Astrocyte (in vitro differentiated cells and primary cell): Measurements from ENCODE around the gene UBXN7. TPM values are rescaled to one million over a fixed set of nuclear protein-coding genes. Genes with fewer than 3 reads are reported as not detected.

ENCODE experiments used
- DNase-seq: peaks from one replicate; pipeline ENCODE4 v3.0.0-alpha.2; 2010; ENCODE audit warnings: low read depth
- FAIRE-seq: peaks from 2 replicates; lab custom pipeline; 2011; peaks lifted over from hg19 to GRCh38; lab: Jason Lieb, UNC
- H2AFZ ChIP-seq: 2 replicates; pipeline ENCODE4 v1.6.0; 2012; ENCODE audit warnings: low read depth, low read length, inconsistent platforms
- H3K27ac ChIP-seq: 2 replicates; pipeline ENCODE4 v1.5.1; 2011; ENCODE audit warnings: low read depth, low read length, inconsistent platforms
- H3K27me3 ChIP-seq: 2 replicates; pipeline ENCODE4 v1.6.0; 2011; ENCODE audit warnings: low read length, inconsistent platforms; ENCODE audit not compliant: insufficient read depth
- H3K36me3 ChIP-seq: 2 replicates; pipeline ENCODE4 v1.5.1; 2011; ENCODE audit warnings: low read length, inconsistent platforms; ENCODE audit not compliant: insufficient read depth
- H3K4me1 ChIP-seq: 2 replicates; pipeline ENCODE4 v1.5.1; 2011; ENCODE audit warnings: low read length, inconsistent platforms; ENCODE audit not compliant: insufficient read depth
- H3K4me2 ChIP-seq: 2 replicates; pipeline ENCODE4 v1.6.0; 2012; ENCODE audit warnings: low read length, inconsistent platforms
- H3K4me3 ChIP-seq: 2 replicates; pipeline ENCODE4 v1.5.1; 2011; ENCODE audit warnings: low read depth, mild to moderate bottlenecking, low read length, inconsistent platforms; ENCODE audit not compliant: insufficient read depth
- H3K79me2 ChIP-seq: 2 replicates; pipeline ENCODE4 v1.6.0; 2012; ENCODE audit warnings: mild to moderate bottlenecking, low read length, inconsistent platforms; ENCODE audit not compliant: insufficient read depth
- H3K9ac ChIP-seq: 2 replicates; pipeline ENCODE4 v1.6.0; 2012; ENCODE audit warnings: mild to moderate bottlenecking, low read length, inconsistent platforms
- H3K9me3 ChIP-seq: 2 replicates; pipeline ENCODE4 v1.5.1; 2012; ENCODE audit warnings: low read depth, mild to moderate bottlenecking, low read length, inconsistent platforms; ENCODE audit not compliant: insufficient read depth
- H4K20me1 ChIP-seq: 2 replicates; pipeline ENCODE4 v1.6.0; 2012; ENCODE audit warnings: low read length, inconsistent platforms; ENCODE audit not compliant: insufficient read depth
- H3K27ac Mint-ChIP-seq: one replicate; pipeline ENCODE4 v1.8.0; 2021; ENCODE audit warnings: mild to moderate bottlenecking, mixed read lengths; ENCODE audit not compliant: unreplicated experiment
- H3K27me3 Mint-ChIP-seq: one replicate; pipeline ENCODE4 v1.8.0; 2021; ENCODE audit warnings: low read depth, mixed read lengths; ENCODE audit not compliant: unreplicated experiment
- H3K36me3 Mint-ChIP-seq: one replicate; pipeline ENCODE4 v1.8.0; 2021; ENCODE audit warnings: low read depth, mixed read lengths; ENCODE audit not compliant: unreplicated experiment
- H3K4me1 Mint-ChIP-seq: one replicate; pipeline ENCODE4 v1.8.0; 2021; ENCODE audit warnings: low read depth, mixed read lengths; ENCODE audit not compliant: unreplicated experiment
- H3K4me3 Mint-ChIP-seq: one replicate; pipeline ENCODE4 v1.8.0; 2021; ENCODE audit warnings: mild to moderate bottlenecking, moderate library complexity, mixed read lengths; ENCODE audit not compliant: unreplicated experiment
- H3K9me3 Mint-ChIP-seq: one replicate; pipeline ENCODE4 v1.8.0; 2021; ENCODE audit warnings: mild to moderate bottlenecking, mixed read lengths; ENCODE audit not compliant: unreplicated experiment
- CTCF ChIP-seq: IDR thresholded peaks from 2 replicates; pipeline ENCODE4 v1.5.1; 2011; ENCODE audit warnings: low read depth, mild to moderate bottlenecking, inconsistent platforms, low read length, moderate library complexity; ENCODE audit not compliant: insufficient read depth
- EZH2 ChIP-seq: IDR thresholded peaks from 2 replicates; pipeline ENCODE4 v1.6.1; 2012; ENCODE audit warnings: mild to moderate bottlenecking, low read length, inconsistent platforms; ENCODE audit not compliant: insufficient read depth
- total RNA-seq: library from RNA; stranded (reverse); gene quantifications from 2 replicates; pipeline ENCODE4 v1.2.1, GENCODE V29; 2021

Gene UBXN7
- total RNA-seq, 1 donor from 2014 or later = 90.9 TPM

DNA sequence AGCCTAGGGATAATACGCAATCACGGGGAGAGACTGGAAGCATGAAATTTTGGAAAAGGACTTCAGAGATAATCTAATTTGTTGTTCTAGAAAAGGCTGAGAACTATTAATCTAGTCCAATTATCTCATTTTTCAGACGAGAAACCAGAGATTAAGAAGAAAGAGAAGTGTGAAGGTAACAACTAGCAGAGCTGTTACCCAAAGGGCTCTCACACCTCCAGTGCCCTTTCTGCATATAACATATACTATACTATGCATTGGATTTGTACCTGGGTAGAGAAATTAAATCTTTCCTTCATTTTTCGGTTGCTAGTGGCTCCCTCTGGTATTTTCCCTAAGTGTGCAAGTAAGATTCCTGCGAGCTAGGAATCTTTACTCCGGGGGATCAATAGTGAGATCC, 80.7 kb downstream of the UBXN7 start:
- Histone ChIP-seq H4K20me1 (no peaks in the 10 kb centered on the region), H3K27me3 (no peaks in the 10 kb centered on the region), H3K4me3 (no peak overlapping the region), H3K9me3 (no peaks in the 10 kb centered on the region), H3K79me2 (no peaks in the 10 kb centered on the region), H3K4me1 (no peaks in the 10 kb centered on the region), H3K27ac (no peak overlapping the region), H2AFZ (no peak overlapping the region), H3K9ac (no peak overlapping the region), H3K36me3 (peaks cover 19% of the 10 kb centered on the region), H3K4me2 (no peak overlapping the region)
- H3K4me1 Mint-ChIP-seq = no peaks in the 10 kb centered on the region
- H3K4me3 Mint-ChIP-seq = no peak overlapping the region
- H3K27ac Mint-ChIP-seq = no peak overlapping the region
- FAIRE-seq (no peak), DNase-seq (no peak)
- TF ChIP-seq CTCF = no peak
- no peak for TF ChIP-seq EZH2
- H3K36me3 Mint-ChIP-seq = peaks cover 30% of the 10 kb centered on the region
- H3K27me3 Mint-ChIP-seq = no peaks in the 10 kb centered on the region
- H3K9me3 Mint-ChIP-seq = no peaks in the 10 kb centered on the region

GRCh38 chr3:196350067-196350466, 82.2 kb downstream of the UBXN7 start:
- no peak overlapping the region for H3K27ac ChIP-seq
- H4K20me1 ChIP-seq = no peaks in the 10 kb centered on the region
- H3K4me2 ChIP-seq = no peak overlapping the region
- FAIRE-seq (no peak), DNase-seq (no peak)
- H3K9ac ChIP-seq = no peak overlapping the region
- H3K27me3 ChIP-seq = no peaks in the 10 kb centered on the region
- H3K4me1 Mint-ChIP-seq = no peaks in the 10 kb centered on the region
- peaks cover 7% of the 10 kb centered on the region for H3K36me3 ChIP-seq
- H3K79me2 ChIP-seq = no peaks in the 10 kb centered on the region
- TF ChIP-seq CTCF (no peak), EZH2 (no peak)
- H3K9me3 ChIP-seq = no peaks in the 10 kb centered on the region
- H3K4me1 ChIP-seq = no peaks in the 10 kb centered on the region
- peaks cover 26% of the 10 kb centered on the region for H3K36me3 Mint-ChIP-seq
- no peak overlapping the region for H3K4me3 Mint-ChIP-seq
- no peaks in the 10 kb centered on the region for H3K9me3 Mint-ChIP-seq
- H3K27me3 Mint-ChIP-seq = no peaks in the 10 kb centered on the region
- no peak overlapping the region for H3K27ac Mint-ChIP-seq
- no peak overlapping the region for H2AFZ ChIP-seq
- H3K4me3 ChIP-seq = no peak overlapping the region

DNA sequence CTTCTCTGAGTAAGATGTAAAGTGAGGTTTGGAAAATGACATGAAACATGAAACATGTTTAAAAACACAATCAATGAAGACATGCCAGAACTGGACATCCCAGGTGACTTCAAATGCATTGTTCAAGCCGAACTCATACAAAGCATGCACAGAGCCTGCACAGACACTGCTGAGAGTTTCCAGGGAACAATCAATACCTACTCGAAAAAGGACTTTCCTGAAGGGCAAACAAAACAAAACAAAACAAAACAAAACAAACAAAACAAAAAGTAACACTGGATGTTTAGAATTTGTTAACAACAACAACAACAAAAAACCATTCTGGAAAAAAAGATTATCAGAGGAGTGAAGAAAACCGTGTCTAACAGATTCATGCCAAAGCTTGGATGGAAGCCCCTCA, 83.5 kb downstream of the UBXN7 start:
- Mint-ChIP-seq H3K27me3 (no peaks in the 10 kb centered on the region), H3K36me3 (peaks cover 28% of the 10 kb centered on the region), H3K27ac (no peak overlapping the region), H3K4me1 (no peaks in the 10 kb centered on the region), H3K4me3 (no peak overlapping the region), H3K9me3 (no peaks in the 10 kb centered on the region)
- no peaks in the 10 kb centered on the region for H3K27me3 ChIP-seq
- H4K20me1 ChIP-seq = no peaks in the 10 kb centered on the region
- DNase-seq = no peak
- H3K79me2 ChIP-seq = no peaks in the 10 kb centered on the region
- no peak overlapping the region for H2AFZ ChIP-seq
- H3K4me2 ChIP-seq = no peak overlapping the region
- TF ChIP-seq CTCF = no peak
- TF ChIP-seq EZH2 = no peak
- H3K4me3 ChIP-seq = no peak overlapping the region
- H3K9ac ChIP-seq = no peak overlapping the region
- H3K27ac ChIP-seq = no peak overlapping the region
- H3K4me1 ChIP-seq = no peaks in the 10 kb centered on the region
- no peak for FAIRE-seq
- no peaks in the 10 kb centered on the region for H3K36me3 ChIP-seq
- no peaks in the 10 kb centered on the region for H3K9me3 ChIP-seq
